HG03095 (cell line): ENCODE measurements around the gene ULBP3.
A peak's percentile ranks its signal among the peaks of the same experiment; 100 is the strongest.

Source experiments
- ATAC-seq: cut with Tn5 transposase; IDR thresholded peaks from one replicate; pipeline ENCODE4 v1.9.1; 2021; ENCODE audit warnings: moderate library complexity; ENCODE audit not compliant: unreplicated experiment

The ULBP3 gene

DNA sequence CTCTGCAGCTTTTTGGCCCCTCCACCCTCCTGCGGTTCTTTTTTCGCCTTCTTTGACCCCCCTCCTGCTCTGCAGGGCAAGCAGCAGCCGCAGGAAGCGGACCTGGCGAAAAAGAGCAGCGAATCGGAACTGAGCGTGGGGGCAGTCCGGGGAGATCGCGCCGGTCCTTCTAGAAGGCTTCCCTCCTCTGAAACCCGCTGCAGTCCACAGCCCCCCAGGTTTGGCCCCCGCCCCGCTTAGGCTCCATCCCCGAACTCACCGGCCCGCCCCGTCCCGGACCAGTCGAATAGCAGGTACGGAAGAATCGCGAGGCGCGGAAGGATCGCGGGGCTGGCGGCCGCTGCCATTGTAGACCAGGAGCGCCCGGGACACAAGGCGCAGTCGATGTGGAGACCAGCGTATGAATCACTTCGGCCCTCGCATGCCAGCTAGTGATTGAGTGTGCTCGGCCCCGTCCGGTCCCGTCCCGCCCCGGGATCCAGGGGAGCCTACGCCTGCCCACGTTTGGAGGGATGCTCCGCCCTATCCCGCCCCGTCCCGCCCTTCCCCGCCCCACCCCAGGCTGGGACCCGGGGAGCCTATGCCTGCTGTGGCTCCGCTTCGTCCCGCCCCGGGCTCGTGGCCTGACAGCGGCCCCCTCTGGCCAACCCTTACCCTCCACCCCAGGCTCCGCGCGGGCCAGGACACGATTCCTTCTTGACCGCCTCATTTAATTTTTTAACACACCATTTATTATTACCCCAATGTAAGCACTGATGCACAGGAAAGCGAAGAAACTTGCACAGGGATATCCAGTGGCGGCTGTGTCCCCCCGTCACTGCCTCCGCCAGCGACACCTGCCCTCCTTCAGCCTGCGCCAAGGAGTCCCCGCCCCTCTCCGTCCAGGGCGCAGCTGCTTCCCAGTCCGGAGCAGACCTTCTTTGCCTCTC lies at the start of gene ULBP3:
Gene ULBP3 (minus strand): TSS at position 402 of the 929 bp plus-strand sequence. CDS start 55 bp downstream, at position 347.
- ATAC-seq, result peak; percentile 67

DNA sequence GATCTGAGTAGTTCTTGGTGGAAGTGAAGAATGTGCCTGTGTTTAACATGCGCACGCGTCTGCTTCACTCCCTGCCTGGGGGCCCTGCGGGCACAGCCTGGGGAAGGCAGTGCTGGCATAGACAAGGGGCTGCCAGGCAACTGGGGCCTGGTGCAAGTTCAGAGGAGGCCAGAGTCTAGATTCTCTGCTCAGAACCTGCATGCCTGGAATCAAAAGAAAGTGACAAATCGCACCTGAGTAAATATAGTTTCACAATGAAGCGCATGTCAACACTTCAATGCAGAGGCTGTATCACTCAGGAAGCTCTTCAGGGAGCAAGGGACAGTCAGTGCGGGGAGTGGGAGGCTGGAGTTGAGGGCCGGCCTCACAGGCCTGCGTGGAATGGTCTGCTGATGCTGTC lies 49.7 kb upstream of the ULBP3 start:
- no peak for ATAC-seq

DNA sequence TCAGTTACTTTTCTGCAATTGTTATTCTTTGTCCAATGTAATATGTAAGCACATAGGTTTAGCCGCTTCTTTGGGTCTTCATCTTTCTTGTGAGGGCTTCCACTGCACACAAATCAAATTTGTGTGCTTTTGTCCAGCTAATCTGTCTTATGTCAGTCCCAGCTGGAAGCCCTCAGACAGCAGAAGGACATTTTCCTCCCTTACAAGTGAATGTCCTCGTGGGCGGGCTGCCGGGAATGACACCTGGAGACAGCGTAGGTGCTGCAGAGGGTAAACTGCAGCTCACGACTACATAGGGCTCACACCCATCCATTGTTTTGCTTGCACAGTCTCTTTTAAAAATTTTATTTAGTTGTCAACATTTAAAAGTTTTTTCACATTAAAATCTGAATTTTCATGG lies 49.3 kb upstream of the ULBP3 start:
- no peak for ATAC-seq

DNA sequence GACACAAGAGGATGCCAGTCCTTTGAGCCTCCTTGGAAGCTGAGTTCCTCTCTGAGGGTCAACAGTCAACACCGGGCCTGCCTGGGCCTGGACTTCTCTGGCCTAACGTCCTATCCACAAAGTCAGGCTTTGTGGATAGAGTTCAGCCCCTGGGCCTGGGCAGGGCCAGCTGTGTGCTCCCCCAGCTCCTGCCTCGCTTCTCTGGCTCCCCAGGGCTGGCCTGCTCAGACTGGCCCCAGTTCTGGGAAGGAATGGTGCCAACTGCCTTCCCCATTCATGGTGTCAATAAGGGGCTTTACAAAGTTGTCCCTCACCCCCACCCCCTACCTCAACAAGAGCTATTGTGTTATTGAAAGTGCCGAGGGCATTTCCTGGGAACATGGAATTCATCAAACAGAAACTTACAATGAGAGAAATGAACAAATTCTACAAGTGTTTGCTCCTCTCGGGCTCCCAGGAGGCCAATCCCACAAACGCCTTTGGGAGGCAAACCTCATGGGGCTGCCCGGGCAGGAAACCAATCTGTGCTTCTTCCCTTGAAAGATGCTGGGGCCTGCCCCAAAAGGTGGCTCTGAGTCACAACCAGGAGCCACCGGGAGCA lies 47.4 kb upstream of the ULBP3 start:
- no peak for ATAC-seq

DNA sequence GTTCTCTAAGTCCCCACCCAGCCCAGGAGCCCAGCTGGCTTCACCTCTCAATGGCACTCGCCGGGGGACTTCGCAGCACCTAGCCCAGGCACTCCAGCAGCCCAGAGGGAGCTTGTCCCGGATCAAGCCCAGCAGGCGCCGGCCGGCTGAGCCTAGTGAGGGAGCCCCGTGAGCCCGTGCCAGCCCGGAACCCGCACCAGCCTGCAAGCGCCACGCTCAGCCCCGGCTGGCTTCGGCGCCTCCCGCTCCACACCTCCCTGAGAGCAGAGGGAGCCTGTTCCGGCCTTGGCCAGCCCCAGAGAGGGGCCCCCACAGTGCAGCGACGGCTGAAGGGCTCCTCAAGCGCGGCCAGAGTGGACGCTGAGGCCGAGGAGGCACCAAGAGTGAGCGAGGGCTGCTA lies 46.8 kb upstream of the ULBP3 start:
- ATAC-seq, result no peak

DNA sequence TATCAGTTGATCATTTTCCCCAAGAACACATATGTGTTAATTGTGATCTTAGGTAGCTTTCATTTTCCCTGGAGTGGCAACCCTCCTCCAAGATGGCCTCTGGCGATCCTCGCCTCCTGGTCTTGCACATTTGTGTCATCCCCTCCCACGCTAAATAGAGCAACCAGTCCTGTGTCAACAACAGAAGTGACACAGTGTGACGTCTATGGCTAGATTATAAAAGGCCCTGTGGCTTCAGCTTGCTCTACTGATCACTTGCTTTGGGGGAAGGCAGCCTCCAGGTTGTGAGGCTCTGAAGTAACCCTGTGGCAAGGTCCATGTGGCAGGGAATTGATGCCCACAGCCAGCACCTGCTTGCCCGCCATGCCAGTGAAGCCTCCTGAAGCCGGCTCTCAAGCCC lies 43.3 kb upstream of the ULBP3 start:
- no peak for ATAC-seq

DNA sequence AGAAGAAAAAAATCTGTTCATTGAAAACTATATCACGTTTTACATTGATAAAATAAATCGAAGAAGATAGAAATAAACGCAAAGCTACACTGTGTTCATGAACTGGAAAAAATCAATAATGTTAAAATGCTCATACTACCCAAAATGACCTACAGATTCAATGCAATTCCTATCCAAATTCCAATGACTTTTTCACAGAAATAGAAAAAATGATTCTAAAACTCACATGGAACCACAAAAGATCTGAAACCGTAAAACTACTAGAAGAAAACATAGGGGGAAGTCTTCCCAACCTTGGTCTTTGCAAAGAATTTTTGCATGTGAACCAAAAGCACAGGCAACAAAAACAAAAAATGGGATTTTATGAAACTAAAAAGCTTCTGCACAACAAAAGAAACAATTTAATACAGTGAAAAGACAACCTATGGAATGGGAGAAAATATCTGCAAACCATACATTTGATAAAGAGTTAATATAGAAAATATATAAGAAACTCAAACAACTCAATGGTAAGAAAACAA lies 33.9 kb upstream of the ULBP3 start:
- no peak for ATAC-seq

DNA sequence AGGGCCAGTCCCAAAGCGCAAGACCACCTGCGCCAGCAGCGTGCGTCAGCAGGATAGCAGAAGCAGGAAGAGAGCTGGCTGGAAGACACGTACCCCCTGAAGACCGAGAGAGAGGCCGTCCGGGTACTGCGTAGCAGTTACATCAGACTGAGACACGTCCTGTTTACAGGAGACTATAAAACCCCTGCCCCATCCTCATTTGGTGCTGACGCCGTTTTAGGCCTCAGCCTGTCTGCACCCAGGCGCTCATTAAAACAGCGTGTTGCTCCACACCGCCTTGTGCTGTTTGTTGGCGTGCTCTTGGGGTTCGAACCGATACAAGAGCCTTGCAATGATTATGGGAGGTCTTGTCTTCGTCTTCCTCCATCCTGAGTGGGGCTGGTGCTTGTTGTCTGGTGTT lies 31.8 kb upstream of the ULBP3 start:
- ATAC-seq, result no peak

DNA sequence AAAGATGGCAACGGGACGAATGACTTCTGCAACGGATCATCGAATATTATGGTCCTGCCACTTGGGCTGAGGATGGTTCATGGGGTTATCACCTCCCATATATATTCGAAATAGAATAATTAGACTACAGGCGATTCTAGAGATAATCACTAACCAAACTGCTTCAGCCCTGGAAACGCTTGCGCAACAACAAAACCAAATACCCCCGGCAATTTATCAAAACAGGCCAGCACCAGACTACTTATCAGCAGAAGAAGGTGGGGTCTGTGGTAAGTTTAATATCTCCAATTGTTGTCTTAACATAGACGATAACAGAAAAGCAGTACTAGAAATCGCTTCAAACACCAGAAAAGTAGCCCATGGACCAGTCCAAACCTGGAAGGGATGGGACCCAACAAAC lies 31.0 kb upstream of the ULBP3 start:
- ATAC-seq, result no peak

DNA sequence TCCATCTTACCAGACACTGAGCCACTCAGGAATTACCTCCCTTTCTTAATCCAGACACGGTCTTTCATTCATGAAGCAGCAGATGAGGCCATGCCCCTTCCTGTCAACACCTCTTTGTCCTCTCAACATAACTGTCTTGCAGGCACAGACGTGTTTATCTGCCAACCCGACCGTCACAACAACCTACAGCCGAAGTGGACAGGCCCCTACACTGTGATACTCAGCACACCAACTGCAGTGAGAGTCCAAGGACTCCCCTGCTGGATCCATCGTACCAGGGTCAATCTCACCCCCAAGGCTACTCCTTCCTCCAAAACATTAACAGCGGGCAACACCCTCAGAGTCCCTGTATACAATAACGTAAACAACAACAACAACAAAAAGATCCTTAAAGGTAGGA lies 30.6 kb upstream of the ULBP3 start:
- ATAC-seq, result no peak

DNA sequence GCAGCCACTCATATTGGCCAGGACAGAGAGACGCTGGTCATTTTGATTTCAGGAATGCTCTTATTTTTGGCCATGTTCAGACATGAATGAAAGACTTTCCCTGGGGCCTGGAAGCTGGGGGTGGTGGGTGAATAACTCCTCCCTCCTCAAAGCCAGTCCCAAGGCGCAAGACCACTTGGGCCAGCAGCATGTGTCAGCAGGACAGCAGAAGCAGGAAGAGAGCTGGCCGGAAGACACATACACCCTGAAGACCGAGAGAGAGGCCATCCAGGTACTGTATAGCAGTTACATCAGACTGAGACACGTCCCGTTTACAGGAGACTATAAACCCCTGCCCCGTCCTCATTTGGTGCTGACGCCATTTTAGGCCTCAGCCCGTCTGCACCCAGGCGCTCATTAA lies 29.2 kb upstream of the ULBP3 start:
- ATAC-seq, result no peak

DNA sequence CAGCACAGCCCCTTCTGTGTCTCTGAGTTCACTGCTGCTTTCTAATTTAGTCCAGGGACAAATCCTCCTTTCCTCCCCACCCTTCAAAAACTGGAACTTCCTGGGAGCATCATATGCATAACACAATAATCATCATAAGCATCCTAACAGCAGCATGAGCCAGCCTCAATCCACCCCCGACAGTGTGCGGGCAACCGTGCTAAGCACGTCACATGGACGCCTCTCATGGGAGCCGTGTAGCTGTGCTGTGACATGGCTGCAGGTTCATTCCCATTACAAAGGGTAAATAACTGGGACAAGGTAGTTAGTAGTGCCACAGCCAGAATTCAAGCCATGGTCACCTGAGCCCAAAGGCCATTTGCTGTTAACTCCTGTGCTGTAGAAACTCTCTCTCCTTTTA lies 24.5 kb upstream of the ULBP3 start:
- ATAC-seq, result no peak

DNA sequence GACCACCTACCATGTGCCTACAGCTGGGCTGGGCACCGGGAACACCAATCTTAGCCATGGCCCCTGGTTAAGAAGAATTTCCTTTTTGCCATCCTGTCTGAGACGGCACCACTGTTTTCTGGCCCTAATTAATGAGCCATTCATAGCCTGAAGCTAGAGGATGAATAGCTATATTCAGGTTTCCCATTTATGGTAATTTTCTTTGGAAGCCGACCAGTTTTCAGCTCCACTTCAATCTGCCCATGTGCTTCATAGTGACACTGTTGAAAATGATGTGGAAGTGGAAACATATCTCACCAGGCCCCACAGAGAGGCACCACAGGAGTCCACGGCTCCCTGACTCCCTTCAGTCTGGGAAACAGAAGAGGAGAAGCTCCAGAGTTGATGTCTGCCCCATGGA lies 22.6 kb upstream of the ULBP3 start:
- ATAC-seq, result no peak

DNA sequence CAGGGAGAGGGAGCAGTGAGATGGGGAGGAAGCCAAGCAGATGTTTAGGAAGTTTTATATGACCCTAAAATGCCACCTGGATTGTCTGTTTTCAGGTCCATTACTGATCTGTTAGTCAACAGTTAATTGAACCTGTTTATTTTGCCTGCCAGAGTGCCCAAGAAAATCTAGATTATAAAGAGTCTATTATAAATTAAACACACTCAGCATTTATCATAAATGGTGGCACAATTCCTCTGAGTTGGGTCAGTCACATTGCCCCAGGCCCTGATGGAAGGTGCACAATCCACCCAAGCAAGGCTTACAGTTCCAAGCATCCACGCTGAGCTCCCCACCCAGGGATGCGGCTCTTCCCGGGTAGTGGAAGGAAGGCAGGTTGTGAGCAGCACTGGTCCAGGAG lies 21.4 kb upstream of the ULBP3 start:
- no peak for ATAC-seq

DNA sequence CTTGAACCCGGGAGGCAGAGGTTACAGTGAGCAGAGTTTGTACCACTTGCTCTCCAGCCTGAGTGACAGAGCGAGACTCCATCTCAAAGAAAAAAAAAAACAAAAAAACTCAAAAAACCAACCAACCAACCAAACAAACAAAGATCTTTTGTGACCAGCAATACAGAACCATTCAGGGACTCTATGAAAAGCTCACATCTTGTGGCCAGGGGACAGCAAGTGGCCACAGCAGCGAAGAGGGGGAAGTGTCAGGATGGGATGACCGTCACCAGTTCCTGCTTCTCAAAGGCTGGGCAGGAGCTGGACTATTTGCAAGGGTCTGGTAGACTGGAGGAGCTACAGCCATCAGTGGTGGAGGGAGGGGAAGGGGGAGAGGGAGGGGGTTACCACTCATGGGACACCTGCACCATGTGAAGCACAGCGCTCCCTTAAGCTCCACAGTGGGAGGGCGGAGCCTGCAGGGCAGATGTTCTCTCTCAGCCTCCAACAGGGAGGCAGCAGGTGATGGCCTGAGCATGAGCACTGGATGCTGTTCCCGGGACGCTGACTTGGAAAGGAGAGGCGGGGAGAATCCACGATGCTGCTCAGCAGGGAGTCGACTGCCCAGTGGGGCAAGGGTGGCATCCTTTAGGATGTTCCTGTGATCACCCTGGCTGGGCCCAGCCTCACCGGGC lies 19.7 kb upstream of the ULBP3 start:
- ATAC-seq, result no peak

DNA sequence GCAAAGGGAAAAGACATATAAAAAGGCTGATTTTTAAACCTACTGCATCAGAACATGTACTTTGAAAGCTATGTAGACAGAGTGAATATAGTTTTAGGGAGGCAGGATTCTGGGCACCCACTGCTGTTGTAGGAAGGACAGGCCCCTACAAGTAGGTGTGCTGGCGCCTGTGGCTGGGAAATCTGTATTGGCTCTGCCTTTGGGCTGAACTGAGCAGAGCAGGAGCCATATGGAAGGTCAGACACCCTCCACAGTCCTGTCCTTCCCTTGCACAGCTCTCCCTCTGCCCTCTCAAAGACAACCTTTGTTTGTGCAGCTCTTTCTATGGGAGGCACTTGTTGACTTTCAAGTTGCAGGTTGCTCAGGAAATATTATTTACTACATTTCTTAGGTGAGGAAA lies 18.4 kb upstream of the ULBP3 start:
- no peak for ATAC-seq

DNA sequence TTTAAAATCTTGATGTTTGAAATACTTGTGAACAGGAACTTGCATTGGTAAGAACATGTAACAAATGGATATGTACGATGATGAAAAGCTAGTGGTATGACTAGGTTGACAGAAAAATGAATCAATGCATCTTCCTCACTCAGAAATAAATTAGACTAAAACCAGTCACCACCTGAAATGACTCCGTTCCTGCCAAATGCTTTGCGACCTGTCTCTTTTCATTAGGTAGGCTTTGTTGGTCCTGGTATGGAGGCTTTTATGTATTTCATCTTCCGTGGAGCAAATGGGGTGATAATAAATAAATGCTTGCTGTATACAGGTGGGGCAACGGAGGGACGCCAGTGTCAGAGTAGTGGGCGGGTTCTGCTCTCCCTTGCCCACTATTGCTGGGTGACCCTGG lies 17.1 kb upstream of the ULBP3 start:
- ATAC-seq, result no peak

DNA sequence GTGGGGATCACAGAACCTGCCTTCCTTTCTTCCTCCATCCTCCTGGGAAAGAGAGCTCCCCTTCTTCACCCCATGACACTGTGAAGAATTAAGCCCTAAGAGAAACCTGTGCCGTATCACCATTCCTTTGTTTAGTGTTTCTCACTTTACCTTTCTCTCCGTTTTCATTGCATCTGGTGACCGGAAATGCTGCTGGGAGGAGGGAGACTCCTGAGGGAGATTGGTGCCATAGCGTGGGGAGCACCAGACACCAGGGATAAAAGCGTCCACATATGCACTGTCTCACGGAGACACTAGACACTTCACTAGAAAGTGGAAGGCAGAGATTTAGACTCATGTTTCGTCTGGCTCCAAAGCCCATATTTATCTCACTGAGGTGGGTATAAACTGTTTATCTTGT lies 15.5 kb upstream of the ULBP3 start:
- no peak for ATAC-seq

DNA sequence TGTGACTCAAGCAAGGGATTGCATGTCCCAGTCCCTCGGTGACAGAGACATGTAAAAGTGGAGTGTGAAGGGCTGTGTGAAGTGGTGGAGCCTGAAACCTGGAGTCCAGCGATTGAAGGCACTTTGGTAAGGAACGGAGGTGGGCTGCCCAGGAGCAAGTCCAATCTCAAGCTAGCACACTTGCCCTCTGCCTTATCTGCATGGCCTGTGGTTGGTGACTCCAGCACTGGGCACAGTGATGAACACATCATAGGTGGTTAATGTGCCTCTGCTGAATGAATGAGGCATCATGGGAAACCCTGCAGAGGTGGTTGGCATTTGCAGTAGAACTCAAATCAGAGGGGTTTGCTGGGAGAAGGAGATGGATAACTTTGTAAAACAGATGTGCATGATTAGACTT lies 14.9 kb upstream of the ULBP3 start:
- ATAC-seq, result no peak

DNA sequence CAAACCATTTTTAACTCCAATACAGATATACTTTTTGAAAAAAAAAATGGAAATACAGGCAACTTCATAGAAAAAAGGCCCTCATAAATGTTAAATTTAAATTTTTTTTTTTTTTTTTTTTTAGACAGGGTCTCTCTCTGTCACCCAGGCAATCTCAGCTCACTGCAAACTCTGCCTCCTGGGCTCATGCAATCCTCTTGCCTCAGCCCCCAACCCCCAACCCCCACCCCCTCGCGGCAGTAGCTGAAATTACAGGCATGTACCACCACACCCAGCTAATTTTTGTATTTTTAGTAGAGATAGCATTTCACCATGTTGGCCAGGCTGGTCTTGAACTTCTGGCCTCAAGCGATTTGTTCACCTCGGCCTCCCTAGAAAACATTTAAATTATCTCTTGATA lies 12.8 kb upstream of the ULBP3 start:
- no peak for ATAC-seq

DNA sequence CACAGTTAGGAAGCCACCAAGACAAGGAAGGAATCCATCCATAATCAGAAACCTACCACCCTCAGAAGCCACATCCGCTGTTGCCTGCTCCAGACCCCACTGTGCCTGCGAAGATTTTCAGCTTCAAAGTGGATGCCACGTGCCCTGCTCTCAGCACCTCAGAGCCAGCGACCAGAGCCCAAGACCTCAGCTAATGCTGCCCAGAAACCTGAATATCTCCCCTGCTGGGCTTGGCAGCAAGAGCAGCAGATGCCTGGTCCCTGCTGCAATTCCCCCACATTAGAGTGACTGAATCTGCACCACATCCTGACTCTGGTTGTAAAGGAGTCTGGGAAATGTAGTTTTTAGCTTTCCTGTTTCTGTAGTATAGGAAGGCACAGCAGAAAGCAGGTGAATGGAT lies 10.7 kb upstream of the ULBP3 start:
- ATAC-seq, result no peak

DNA sequence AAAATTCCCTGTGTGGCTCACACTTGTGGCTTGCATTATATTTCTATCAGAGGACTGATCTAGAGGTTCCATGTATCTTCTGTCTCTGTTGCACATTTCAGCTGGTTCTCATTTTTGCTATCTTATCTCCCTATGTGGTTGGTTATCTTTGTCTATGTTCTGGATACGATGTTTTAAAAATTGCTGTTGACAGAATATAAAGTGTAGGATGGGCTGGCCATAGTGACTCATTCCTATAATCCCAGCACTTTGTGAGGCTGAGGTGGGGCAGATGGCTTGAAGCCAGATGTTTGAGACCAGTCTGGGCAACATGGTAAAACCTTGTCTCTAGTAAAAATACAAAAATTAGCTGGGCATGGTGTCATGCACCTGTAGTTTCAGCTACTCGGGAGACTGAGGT lies 9.9 kb upstream of the ULBP3 start:
- no peak for ATAC-seq
